ENCODE measurements around the gene CD74.

The CD74 gene

DNA sequence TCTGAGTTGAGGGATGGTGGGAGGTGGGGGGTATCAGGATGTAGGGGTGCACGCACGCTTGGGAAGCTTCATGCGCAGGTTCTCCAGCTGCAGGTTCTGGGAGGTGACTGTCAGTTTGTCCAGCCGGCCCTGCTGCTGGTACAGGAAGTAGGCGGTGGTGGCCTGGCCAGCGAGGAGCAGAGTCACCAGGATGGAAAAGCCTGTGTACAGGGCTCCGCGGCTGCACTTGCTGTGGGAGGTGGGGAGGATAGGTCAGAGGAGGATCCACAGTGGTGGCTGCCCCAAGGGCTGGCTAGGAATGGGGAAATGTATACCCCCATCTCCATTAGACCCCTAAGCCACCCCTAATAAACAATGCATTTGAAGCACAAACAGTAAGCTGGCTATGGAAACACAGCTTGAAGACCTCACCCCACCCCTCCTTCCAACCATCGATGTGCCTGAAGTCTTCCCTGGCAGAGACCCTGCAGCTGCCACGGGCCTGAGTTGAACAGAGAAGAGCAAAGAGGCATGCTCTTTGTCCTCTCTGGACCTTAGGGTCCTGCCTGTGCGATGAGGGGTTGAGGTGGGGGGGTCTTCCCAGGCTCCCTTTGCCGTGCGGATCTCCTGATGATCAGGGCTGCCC is 5.5 kb downstream of the CD74 start:
- TF ChIP-seq, protein P1, sequence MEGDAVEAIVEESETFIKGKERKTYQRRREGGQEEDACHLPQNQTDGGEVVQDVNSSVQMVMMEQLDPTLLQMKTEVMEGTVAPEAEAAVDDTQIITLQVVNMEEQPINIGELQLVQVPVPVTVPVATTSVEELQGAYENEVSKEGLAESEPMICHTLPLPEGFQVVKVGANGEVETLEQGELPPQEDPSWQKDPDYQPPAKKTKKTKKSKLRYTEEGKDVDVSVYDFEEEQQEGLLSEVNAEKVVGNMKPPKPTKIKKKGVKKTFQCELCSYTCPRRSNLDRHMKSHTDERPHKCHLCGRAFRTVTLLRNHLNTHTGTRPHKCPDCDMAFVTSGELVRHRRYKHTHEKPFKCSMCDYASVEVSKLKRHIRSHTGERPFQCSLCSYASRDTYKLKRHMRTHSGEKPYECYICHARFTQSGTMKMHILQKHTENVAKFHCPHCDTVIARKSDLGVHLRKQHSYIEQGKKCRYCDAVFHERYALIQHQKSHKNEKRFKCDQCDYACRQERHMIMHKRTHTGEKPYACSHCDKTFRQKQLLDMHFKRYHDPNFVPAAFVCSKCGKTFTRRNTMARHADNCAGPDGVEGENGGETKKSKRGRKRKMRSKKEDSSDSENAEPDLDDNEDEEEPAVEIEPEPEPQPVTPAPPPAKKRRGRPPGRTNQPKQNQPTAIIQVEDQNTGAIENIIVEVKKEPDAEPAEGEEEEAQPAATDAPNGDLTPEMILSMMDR (IDR thresholded peaks at IDR 0.05; ENCODE audit: unreplicated experiment in 3 of 3), result no peak
- Mint-ChIP-seq H3K27me3 (ENCODE audit: low read depth) (no peaks in the 10 kb centered on the region), H3K4me1 (peaks cover 10% of the 10 kb centered on the region), H3K27ac (no peak overlapping the region), H3K36me3 (ENCODE audit: low read depth) (peaks cover 5% of the 10 kb centered on the region), H3K4me3 (no peak overlapping the region), H3K9me3 (no peaks in the 10 kb centered on the region)

DNA sequence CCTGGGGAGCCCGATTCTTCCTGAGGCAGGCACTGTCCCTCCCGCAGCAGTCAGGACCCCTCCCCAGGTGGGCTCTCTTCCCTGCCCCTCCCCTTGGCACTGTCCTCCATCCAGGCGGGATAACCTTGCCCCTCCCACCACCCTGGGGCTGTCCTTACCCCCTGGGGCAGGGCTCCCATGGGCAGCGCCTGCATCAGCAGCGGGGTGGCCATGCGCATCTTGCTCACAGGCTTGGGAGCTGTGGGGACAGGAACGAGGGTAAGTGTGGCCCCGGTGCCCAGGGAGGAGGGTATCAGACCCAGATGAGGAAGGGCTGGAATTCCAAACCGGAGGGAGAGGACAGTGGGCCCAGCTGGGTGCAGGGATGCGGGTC is 6.0 kb downstream of the CD74 start:
- H3K27me3 Mint-ChIP-seq (ENCODE audit: low read depth), result no peaks in the 10 kb centered on the region
- no peaks in the 10 kb centered on the region for H3K9me3 Mint-ChIP-seq
- peaks cover 5% of the 10 kb centered on the region for H3K36me3 Mint-ChIP-seq (ENCODE audit: low read depth)
- peaks cover 10% of the 10 kb centered on the region for H3K4me1 Mint-ChIP-seq
- no peak overlapping the region for H3K4me3 Mint-ChIP-seq
- H3K27ac Mint-ChIP-seq, result no peak overlapping the region
- TF ChIP-seq, protein P1 (IDR thresholded peaks at IDR 0.05; ENCODE audit: unreplicated experiment in 3 of 3), result no peak

DNA sequence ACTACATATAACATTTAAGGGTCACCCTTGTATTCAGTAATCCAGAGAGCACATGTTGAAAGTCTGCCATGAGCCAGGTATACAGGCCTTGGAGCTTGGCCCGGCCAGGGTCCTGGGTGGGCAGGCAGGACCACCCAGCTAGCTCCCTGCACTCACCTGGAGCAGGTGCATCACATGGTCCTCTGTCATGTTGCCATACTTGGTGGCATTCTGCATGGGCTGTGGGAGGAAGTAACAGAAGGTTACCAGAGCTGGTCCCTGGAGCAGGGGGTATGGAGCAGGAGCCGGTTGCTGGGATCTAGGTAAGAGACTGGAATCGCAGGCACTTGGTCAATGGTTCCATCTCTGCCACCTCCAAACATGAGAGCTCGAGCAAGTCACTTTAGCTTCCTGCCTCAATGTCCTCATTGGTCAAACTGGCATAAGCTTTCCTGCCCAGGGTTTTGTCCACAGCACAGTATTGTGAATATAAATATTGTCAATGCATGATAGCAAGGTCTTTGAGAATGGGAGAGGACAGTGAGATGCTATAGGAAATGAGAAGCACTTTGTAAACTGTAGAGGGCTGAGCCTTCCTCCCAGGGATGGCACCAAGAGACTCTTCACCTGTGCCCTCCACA is 6.5 kb downstream of the CD74 start:
- TF ChIP-seq, protein P1 (IDR thresholded peaks at IDR 0.05; ENCODE audit: unreplicated experiment in 3 of 3), result no peak
- H3K4me1 Mint-ChIP-seq, result peaks cover 10% of the 10 kb centered on the region
- no peak overlapping the region for H3K27ac Mint-ChIP-seq
- no peaks in the 10 kb centered on the region for H3K9me3 Mint-ChIP-seq
- no peaks in the 10 kb centered on the region for H3K27me3 Mint-ChIP-seq (ENCODE audit: low read depth)
- no peak overlapping the region for H3K4me3 Mint-ChIP-seq
- peaks cover 8% of the 10 kb centered on the region for H3K36me3 Mint-ChIP-seq (ENCODE audit: low read depth)

DNA sequence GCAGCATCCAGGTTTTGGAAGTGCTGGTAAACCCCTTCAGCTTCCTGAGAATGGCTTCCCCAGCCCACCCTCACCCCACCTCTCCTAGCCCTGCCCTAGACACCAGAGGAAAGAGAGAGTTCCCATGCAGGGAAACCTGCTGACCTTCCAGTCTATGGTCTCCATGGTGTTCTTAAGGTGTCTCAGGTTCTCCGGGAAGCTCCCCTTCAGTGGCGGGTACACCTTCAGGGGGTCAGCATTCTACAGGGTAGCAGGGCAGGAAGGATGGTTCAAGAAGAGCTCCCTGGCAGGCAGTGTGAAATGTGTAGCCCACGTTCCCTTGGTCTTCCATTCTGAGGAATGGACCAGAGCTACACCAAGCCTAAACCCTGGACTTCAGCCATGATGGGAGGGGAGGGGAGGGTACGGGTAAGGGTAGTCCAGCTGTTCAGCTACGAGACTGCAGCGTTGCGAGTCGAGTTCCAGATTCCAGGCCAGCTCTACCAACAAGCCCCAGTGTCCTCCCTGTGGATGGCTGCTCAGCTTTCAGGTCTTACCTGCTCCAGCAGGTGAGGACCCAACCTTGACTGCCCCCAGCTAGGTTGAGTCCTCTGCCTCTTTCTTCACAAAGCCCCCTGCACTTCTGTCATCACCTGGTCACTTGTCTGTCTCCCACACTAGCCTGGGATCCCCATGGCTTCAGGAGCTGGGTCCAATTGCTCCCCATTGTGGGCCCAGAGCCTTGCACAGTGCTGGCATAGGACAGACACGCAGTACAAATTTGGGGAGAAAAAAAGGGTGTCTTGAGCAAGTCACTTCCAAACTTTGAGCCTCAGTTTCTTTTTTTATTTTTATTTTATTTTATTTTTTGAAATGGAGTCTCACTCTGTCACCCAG is 7.5 kb downstream of the CD74 start:
- Mint-ChIP-seq H3K27ac (no peak overlapping the region), H3K27me3 (ENCODE audit: low read depth) (no peaks in the 10 kb centered on the region), H3K4me3 (no peak overlapping the region), H3K4me1 (peaks cover 4% of the 10 kb centered on the region), H3K9me3 (no peaks in the 10 kb centered on the region), H3K36me3 (ENCODE audit: low read depth) (peaks cover 15% of the 10 kb centered on the region)
- TF ChIP-seq, protein P1 (IDR thresholded peaks at IDR 0.05; ENCODE audit: unreplicated experiment in 3 of 3), result no peak

DNA sequence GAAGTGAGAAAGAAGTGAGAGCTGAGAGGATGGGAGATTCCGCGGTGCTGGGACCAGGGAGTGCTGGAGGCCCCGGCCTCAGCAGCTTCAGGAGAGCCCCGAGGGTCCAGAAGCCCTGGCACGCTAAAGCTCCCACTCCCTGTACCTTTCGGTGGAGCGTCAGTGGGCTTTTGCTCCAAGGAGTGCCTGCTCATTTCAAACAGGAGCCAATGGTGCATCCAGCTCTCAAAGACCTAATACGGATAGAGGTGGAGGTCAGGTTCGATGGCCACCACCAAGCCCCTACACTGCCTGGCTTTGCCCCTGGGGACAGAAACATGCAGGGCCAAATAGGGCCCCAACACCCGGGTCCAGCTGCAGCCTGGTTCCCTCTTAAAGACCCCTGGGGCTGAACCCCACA is 8.2 kb downstream of the CD74 start:
- Mint-ChIP-seq H3K36me3 (ENCODE audit: low read depth) (peaks cover 21% of the 10 kb centered on the region), H3K27ac (no peak overlapping the region), H3K4me1 (no peaks in the 10 kb centered on the region), H3K4me3 (no peak overlapping the region), H3K9me3 (no peaks in the 10 kb centered on the region), H3K27me3 (ENCODE audit: low read depth) (no peaks in the 10 kb centered on the region)
- TF ChIP-seq, protein P1 (IDR thresholded peaks at IDR 0.05; ENCODE audit: unreplicated experiment in 3 of 3), result no peak
